MM.1S (cell line): ENCODE results near the gene COBL.

Experiments used
- DNase-seq: peaks from one replicate; pipeline ENCODE4 v3.0.0-alpha.2; 2015
- H2AFZ ChIP-seq: fragments of 300-600 bp; sonication (generic); 2 replicates; pipeline ENCODE4 v1.6.0; 2016; ENCODE audit warnings: antibody characterized with exemption, low read length
- H3F3A ChIP-seq: fragments of 300-600 bp; sonication (generic); 2 replicates; pipeline ENCODE4 v1.6.1; 2016; ENCODE audit warnings: mild to moderate bottlenecking, antibody characterized with exemption, low read length, moderate library complexity, mixed read lengths; ENCODE audit not compliant: insufficient read depth
- H3K27ac ChIP-seq: fragments of 300-600 bp; sonication (generic); 2 replicates; pipeline ENCODE4 v1.5.1; 2016; ENCODE audit warnings: mild to moderate bottlenecking, low read length
- H3K27me3 ChIP-seq: fragments of 300-600 bp; sonication (generic); replicated peaks from 2 replicates; pipeline ENCODE4 v1.6.0; 2016; ENCODE audit warnings: low read length; ENCODE audit not compliant: insufficient read depth
- H3K36me3 ChIP-seq: fragments of 300-600 bp; sonication (generic); replicated peaks from 2 replicates; pipeline ENCODE4 v1.6.1; 2016; ENCODE audit warnings: mild to moderate bottlenecking, low read length, mixed read lengths; ENCODE audit not compliant: insufficient read depth
- H3K4me1 ChIP-seq: fragments of 300-600 bp; sonication (generic); 2 replicates; pipeline ENCODE4 v1.6.1; 2016; ENCODE audit warnings: low read length, mixed read lengths
- H3K4me2 ChIP-seq: fragments of 300-600 bp; sonication (generic); 2 replicates; pipeline ENCODE4 v1.6.0; 2016; ENCODE audit warnings: low read depth, low read length
- H3K4me3 ChIP-seq: fragments of 300-600 bp; sonication (generic); 2 replicates; pipeline ENCODE4 v1.5.1; 2016; ENCODE audit warnings: low read length, mixed read lengths
- H3K79me2 ChIP-seq: fragments of 300-600 bp; sonication (generic); 2 replicates; pipeline ENCODE4 v1.6.1; 2016; ENCODE audit warnings: mixed run types, low read length, mixed read lengths
- H3K9ac ChIP-seq: fragments of 300-600 bp; sonication (generic); 2 replicates; pipeline ENCODE4 v1.6.1; 2016; ENCODE audit warnings: low read length, mixed read lengths
- H3K9me2 ChIP-seq: fragments of 300-600 bp; sonication (generic); replicated peaks from 2 replicates; pipeline ENCODE4 v1.6.1; 2016; ENCODE audit warnings: mild to moderate bottlenecking, low read length, mixed read lengths; ENCODE audit not compliant: insufficient read depth
- H3K9me3 ChIP-seq: fragments of 300-600 bp; sonication (generic); replicated peaks from 2 replicates; pipeline ENCODE4 v1.6.1; 2016; ENCODE audit warnings: mild to moderate bottlenecking, low read length, mixed read lengths; ENCODE audit not compliant: insufficient read depth
- H4K20me1 ChIP-seq: fragments of 300-600 bp; sonication (generic); 2 replicates; pipeline ENCODE4 v1.6.1; 2016; ENCODE audit warnings: mild to moderate bottlenecking, low read length, moderate library complexity, mixed read lengths; ENCODE audit not compliant: insufficient read depth
- EZH2 ChIP-seq: fragments of 300-600 bp; sonication (generic); optimal IDR thresholded peaks from 2 replicates; pipeline ENCODE3; 2017; ENCODE audit warnings: low read depth, mild to moderate bottlenecking, antibody characterized with exemption, low read length, mixed read lengths
- EZH2phosphoT487 ChIP-seq: fragments of 300-600 bp; sonication (generic); IDR thresholded peaks from 2 replicates; pipeline ENCODE4 v1.6.1; 2018; ENCODE audit warnings: antibody characterized with exemption, low read length
- TF ChIP-seq, protein P1 (sequence below): fragments of 300-600 bp; sonication (generic); IDR thresholded peaks from 2 replicates; pipeline ENCODE4 v1.5.1; 2016; ENCODE audit warnings: antibody characterized with exemption, low read length, mixed read lengths

Gene COBL

DNA sequence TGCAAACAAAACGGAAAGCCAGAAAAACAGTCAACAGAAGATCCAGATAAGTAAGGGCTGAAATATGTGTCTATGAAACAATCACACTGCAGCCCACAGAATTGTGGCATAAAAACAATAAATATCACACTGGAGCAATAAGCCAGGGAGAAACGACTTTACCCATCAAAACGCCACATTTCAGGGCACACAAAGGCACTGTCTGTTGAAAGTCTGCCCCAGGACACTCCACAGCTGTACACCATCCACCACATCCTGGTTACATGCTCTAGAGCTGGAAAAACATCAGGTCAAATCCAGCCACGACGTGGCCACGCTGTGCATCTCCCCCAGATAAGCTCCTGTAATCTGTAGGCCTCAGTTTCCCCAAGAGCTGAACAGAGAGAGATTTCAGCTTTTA, 88.7 kb downstream of the COBL start:
- Histone ChIP-seq H3K9ac (no peak overlapping the region), H4K20me1 (no peaks in the 10 kb centered on the region), H3K4me1 (no peaks in the 10 kb centered on the region), H3K27me3 (no peaks in the 10 kb centered on the region), H3F3A (no peaks in the 10 kb centered on the region), H3K36me3 (no peaks in the 10 kb centered on the region), H2AFZ (no peak overlapping the region), H3K27ac (no peak overlapping the region), H3K9me3 (no peaks in the 10 kb centered on the region), H3K9me2 (no peaks in the 10 kb centered on the region), H3K4me2 (no peak overlapping the region), H3K4me3 (no peak overlapping the region), H3K79me2 (no peaks in the 10 kb centered on the region)
- no peak for DNase-seq
- TF ChIP-seq EZH2 (no peak), EZH2phosphoT487 (no peak)
- TF ChIP-seq, protein P1, sequence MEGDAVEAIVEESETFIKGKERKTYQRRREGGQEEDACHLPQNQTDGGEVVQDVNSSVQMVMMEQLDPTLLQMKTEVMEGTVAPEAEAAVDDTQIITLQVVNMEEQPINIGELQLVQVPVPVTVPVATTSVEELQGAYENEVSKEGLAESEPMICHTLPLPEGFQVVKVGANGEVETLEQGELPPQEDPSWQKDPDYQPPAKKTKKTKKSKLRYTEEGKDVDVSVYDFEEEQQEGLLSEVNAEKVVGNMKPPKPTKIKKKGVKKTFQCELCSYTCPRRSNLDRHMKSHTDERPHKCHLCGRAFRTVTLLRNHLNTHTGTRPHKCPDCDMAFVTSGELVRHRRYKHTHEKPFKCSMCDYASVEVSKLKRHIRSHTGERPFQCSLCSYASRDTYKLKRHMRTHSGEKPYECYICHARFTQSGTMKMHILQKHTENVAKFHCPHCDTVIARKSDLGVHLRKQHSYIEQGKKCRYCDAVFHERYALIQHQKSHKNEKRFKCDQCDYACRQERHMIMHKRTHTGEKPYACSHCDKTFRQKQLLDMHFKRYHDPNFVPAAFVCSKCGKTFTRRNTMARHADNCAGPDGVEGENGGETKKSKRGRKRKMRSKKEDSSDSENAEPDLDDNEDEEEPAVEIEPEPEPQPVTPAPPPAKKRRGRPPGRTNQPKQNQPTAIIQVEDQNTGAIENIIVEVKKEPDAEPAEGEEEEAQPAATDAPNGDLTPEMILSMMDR = no peak

DNA sequence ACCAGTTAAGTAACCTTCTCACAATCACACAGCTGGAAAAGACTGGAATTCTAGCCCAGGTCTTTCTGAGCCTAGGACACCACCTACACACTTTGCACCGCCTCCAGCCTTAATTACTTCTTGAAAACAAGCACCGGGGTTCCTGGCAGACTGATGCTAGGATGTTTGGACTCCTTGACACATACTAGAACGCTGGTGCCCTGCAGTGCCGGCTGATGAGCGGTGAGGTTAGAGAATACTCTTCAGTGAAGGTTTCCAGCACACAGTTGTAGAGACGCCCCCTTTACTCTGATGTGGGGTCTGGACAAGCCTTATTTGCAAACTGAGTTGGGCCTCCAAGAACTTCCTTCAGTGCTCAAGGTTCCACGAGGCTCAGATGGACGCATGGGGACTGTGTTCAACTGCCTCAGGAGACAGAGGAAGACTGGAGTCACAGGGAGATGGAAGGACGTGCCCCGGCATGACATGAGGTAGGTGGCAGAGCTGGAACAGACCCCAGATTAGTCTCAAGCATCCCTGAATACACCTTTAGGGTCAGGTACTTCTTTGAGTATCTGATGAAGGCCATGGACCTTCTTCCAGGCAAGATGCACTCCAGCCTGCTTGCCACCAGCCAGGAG, 89.6 kb downstream of the COBL start:
- no peaks in the 10 kb centered on the region for H3K4me1 ChIP-seq
- H3K9ac ChIP-seq = no peak overlapping the region
- H3K27me3 ChIP-seq = no peaks in the 10 kb centered on the region
- no peak for DNase-seq
- no peak overlapping the region for H3K27ac ChIP-seq
- no peaks in the 10 kb centered on the region for H3K79me2 ChIP-seq
- H3K9me3 ChIP-seq = no peaks in the 10 kb centered on the region
- H2AFZ ChIP-seq = no peak overlapping the region
- no peaks in the 10 kb centered on the region for H3F3A ChIP-seq
- H3K4me2 ChIP-seq = no peak overlapping the region
- no peaks in the 10 kb centered on the region for H4K20me1 ChIP-seq
- no peaks in the 10 kb centered on the region for H3K9me2 ChIP-seq
- H3K36me3 ChIP-seq = no peaks in the 10 kb centered on the region
- H3K4me3 ChIP-seq = no peak overlapping the region
- TF ChIP-seq, protein P1 = no peak
- TF ChIP-seq EZH2 (no peak), EZH2phosphoT487 (no peak)

DNA sequence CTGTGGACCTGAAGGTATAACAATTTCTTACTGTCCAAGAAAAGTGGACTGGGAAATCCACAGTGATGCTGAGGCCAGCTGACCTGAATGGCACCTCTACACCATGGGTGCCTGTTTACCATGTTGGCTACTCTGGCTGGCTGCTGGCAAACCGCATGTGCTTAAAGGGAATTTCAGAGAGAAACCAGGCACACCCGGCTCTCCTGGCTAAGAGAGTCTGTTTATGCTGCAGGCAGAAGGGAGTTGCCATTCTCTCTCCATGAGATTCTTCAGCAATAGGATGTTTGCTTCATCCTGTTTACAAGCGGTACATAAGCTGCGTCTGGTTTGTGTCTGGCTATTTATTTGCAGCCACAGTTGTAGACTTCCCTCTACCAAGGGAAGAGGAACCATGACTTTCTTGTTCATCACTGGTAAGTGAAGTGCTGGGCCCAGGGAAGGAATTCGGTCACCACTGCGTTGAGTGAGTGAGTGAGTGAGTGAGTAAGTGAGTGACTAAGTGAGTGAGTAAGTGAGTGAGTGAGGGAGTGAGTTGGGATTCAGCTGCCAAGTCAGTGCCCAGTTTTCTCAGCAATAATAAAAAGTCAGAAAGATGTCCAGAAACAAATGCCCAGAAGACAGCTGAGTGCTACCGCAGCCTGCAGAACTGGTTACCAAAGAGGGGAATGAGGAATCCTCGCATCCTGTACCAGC, 90.4 kb downstream of the COBL start:
- H3K79me2 ChIP-seq = no peaks in the 10 kb centered on the region
- H3K36me3 ChIP-seq = no peaks in the 10 kb centered on the region
- no peak for DNase-seq
- H3K9me2 ChIP-seq = no peaks in the 10 kb centered on the region
- H3K27ac ChIP-seq = no peak overlapping the region
- no peak overlapping the region for H3K4me3 ChIP-seq
- H3K9ac ChIP-seq = no peak overlapping the region
- no peak overlapping the region for H2AFZ ChIP-seq
- H3K4me2 ChIP-seq = no peak overlapping the region
- no peaks in the 10 kb centered on the region for H3K4me1 ChIP-seq
- no peaks in the 10 kb centered on the region for H3K27me3 ChIP-seq
- H3K9me3 ChIP-seq = no peaks in the 10 kb centered on the region
- H4K20me1 ChIP-seq = no peaks in the 10 kb centered on the region
- no peaks in the 10 kb centered on the region for H3F3A ChIP-seq
- TF ChIP-seq, protein P1 = no peak
